Measurements from ENCODE around the gene POLR3C.

DNA sequence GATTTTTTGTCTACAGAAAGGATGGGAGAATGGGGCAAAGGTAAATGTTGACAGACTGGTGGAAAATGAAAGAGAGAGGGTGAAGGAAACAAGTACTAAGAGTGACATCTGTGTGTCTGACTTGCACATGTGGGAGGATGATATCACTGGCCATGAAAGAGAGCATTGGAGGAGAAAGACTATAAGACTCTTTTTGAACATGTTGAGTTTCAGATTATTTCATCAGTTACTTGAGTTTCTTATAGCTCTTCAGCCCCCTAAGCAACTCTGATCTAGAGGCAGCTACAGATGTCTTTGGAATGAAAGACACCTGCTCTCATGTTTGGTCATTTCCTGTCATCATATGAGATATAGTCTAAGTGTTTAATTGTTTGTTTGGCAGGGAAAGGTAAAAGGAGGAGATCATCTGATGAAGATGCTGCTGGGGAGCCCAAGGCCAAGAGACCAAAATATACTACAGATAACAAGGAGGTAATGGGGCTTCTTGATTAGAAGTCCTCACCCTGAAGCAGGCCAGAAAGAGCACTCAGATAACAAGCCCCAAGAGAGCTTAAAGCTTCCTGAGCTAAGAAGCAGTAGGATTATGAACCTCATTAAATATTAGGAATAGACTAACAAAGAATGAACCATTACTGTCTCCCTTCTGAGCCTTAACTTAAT, 4.5 kb downstream of the POLR3C start:
- TF ChIP-seq GATA3 (IDR thresholded peaks at IDR 0.05; ENCODE audit: low read depth, low read length) (no peak), GATA2 (IDR thresholded peaks at IDR 0.05; ENCODE audit: low read depth, low read length) (no peak)

Measured in SH-SY5Y (cell line).